GM19099 (cell line): Measurements from ENCODE around the gene HS6ST2.

Source experiments
- POLR2A ChIP-seq: IDR thresholded peaks from 3 replicates; pipeline ENCODE4 v1.6.1; 2011; ENCODE audit warnings: low read depth; ENCODE audit not compliant: insufficient read length; ENCODE audit errors: extremely low read depth

HS6ST2 gene

DNA sequence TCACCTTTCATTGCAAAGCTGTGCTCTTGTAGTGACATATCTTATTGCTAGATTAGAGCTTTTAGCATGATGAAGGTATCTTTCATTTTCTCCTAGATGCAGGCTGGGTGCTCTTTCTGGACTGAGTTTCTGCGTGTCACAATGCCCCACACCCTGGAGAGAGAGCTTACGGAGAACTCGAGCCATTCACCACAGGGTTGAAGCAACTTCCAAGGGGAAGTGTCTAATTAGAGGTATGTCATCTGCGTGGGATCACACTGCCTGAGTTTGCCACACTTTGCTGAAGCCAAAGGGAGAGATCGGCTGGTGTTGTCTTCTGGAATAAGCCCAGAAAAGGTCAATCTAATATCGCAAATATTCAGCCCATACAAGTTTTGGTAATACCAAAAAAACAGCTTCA is 290.3 kb downstream of the HS6ST2 start:
- TF ChIP-seq POLR2A = no peak

GRCh38 chrX:132665676-132666075 is 292.8 kb downstream of the HS6ST2 start:
- TF ChIP-seq POLR2A = no peak

- TF ChIP-seq POLR2A = no peak
Measured at GRCh38 chrX:132664273-132664672, 294.2 kb downstream of the HS6ST2 start.

- no peak for TF ChIP-seq POLR2A
Measured at GRCh38 chrX:132662844-132663243, 295.6 kb downstream of the HS6ST2 start.

- TF ChIP-seq POLR2A = no peak
Measured at GRCh38 chrX:132657876-132658275, 300.6 kb downstream of the HS6ST2 start.

- TF ChIP-seq POLR2A = no peak
Measured at GRCh38 chrX:132652871-132653270, 305.6 kb downstream of the HS6ST2 start.

DNA sequence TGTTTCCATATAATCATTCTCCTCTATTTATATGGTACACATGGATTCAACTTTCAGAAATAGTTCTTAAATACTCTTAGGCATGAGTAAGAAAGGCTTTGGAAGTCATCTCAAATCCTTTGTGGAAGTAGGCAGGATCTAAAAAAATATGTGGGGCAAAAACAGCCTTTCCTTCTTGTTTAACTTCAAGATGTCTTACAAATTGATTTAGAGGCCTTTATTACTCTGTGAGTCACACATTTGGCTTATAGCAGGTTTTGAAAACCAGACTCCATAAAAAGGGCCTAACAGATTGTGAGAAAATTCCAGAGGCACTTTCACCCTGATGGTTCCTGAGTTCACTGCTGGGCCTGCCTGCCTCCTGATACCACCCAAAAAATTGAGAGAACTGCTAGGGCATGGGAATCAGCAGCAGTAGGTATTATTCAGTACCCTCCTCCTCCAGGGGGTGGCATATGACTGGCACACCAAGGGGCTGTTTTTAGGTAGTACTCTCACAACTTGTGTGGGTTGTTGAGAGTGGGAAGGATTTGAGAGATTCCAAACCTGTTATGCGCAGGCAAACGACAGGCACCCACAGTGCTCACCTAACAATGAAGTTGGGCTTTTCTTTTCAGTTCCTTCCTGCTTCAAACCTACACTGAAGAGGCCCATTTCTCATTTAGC is 306.9 kb downstream of the HS6ST2 start:
- no peak for TF ChIP-seq POLR2A

DNA sequence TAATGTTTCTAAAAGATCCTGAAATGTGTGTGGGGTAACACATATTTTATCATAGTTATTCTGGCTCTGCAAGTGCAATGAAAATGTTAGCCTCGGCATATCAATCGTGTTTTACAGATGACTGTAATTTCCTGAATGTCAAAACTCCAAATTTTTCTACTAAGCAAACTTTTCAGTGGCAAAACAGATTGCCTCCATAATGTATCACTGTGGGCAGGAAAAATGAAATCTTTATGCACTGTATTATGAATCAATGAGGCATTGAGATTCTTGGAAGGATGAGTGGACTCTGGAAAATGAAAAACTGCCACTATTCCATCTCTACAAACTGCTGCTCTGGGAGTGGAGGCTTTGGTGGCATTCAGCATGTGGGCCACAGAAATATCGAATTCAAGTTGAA is 309.5 kb downstream of the HS6ST2 start:
- no peak for TF ChIP-seq POLR2A

- TF ChIP-seq POLR2A = no peak
Measured at GRCh38 chrX:132639446-132639845, 319.0 kb downstream of the HS6ST2 start.

GRCh38 chrX:132638313-132638712 is 320.1 kb downstream of the HS6ST2 start:
- no peak for TF ChIP-seq POLR2A

DNA sequence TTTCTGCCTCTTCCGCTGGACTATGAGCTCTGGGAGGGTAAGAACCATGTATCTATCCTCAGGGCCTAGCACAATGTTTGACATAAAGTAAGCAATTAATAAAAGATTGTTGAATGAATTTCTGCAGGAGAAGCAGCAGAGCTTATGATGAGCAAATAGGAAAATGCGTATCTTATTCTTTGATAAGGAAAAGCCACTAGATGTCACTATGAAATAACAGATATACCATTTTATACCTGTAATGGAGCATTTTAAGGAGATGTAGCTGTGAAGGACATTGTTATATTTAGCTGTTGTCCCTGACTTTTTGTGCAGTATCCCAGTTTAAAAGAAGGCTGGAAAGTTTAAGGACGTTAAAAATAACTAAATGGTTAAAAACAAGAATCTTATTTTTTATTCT is 322.3 kb downstream of the HS6ST2 start:
- TF ChIP-seq POLR2A = no peak

DNA sequence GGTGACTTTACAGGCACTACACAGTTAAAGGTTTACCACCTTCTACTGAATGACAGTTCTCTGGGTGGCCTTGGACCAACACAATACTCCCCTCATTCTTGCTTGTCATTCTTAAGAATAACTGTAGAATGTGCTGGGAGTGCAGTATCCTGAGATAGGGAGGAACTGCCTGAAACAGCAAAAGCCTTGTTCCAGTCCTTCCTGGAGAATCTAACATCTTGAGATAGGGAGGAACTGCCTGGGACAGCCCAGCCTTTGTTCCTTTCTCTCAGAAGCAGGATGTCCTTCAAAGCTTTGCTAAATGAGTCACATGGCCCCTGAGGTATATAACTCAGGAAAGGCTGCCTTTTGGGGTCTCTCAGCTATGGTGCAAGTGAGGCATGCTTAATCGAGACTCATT is 323.9 kb downstream of the HS6ST2 start:
- no peak for TF ChIP-seq POLR2A

GRCh38 chrX:132631579-132632232 is 326.7 kb downstream of the HS6ST2 start:
- no peak for TF ChIP-seq POLR2A

DNA sequence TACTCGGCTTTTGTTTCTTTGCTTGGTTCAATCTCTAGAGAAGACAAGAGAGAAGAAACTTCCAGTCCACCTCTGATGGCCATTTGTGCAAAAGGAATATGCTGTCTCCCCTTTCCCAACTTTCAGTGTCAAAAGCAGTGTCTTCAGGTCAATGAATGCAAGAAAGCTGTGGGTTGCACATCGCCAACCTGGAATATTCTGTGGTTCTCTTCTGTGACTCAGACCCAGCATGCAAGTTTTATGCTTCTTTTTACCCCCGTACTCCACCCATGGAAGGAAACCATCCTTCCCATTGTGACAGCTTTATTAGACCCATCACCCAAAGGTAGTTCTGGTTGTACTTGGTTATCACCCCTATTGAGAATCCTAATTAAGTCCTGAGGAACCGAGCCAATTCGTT is 334.0 kb downstream of the HS6ST2 start:
- TF ChIP-seq POLR2A = no peak

DNA sequence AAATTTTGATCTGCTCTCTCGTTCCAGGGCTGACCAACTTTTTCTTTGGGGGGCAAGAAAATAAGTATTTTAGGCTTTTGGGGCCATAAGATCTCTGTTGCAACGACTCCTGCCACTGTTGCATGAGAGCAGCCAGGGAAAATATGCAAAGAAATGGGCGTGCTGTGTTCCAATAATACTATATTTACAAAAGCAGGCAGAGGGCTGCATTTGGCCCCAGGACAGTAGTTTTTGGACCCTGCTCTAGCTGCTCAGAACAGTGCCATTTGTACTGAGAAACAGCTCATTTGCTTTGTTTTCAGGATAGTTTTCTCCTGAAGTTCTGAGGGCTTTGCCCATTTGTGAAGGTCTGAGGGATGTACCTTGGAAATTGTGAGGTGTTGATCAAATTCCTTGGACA is 334.5 kb downstream of the HS6ST2 start:
- TF ChIP-seq POLR2A = no peak

- TF ChIP-seq POLR2A = no peak
Measured at GRCh38 chrX:132623300-132623699, 335.1 kb downstream of the HS6ST2 start.

DNA sequence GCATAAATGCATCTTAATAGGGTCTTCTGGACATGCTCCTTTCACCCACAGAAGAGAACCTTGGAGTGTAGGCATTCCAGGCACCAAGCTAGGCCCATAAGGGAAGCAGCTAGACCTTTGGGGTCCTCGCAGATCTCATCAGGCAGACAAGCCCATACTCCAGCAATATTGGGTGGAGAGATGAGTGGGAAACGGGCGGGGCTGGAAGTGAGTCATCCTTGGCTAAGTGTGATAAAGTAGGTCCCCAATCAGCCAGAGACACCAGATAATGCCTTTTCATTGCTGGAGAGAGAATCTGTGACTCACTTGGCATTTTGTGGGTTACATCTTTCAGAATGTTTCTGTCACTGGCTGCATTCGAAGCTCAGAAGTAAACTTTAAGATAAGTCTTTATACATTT is 336.3 kb downstream of the HS6ST2 start:
- no peak for TF ChIP-seq POLR2A
